HG03097 (cell line): ENCODE data around the gene WDFY4.

Experiments used
- ATAC-seq: cut with Tn5 transposase; IDR thresholded peaks from one replicate; pipeline ENCODE4 v1.9.1; 2021; ENCODE audit not compliant: unreplicated experiment, low FRiP score

Gene WDFY4

GRCh38 chr10:48683868-48684267, 805 bp upstream of the WDFY4 start:
- ATAC-seq: peak; percentile 30

GRCh38 chr10:48684463-48684791, 246 bp upstream of the WDFY4 start:
- ATAC-seq: peak; percentile 10

GRCh38 chr10:48685731-48686130, 1.1 kb downstream of the WDFY4 start:
- no peak for ATAC-seq

GRCh38 chr10:48690791-48691660, 6.4 kb downstream of the WDFY4 start:
- ATAC-seq: no peak

GRCh38 chr10:48691812-48692528, 7.3 kb downstream of the WDFY4 start:
- ATAC-seq: no peak

- no peak for ATAC-seq
Measured at GRCh38 chr10:48692748-48693147, 8.1 kb downstream of the WDFY4 start.

- no peak for ATAC-seq
Measured at GRCh38 chr10:48693206-48693605, 8.5 kb downstream of the WDFY4 start.

- ATAC-seq: no peak
Measured at GRCh38 chr10:48694371-48695030, 9.8 kb downstream of the WDFY4 start.

- no peak for ATAC-seq
Measured at GRCh38 chr10:48695636-48696534, 11.2 kb downstream of the WDFY4 start.

GRCh38 chr10:48696535-48696873, 11.8 kb downstream of the WDFY4 start:
- no peak for ATAC-seq

GRCh38 chr10:48697091-48697490, 12.4 kb downstream of the WDFY4 start:
- ATAC-seq: no peak

- ATAC-seq: no peak
Measured at GRCh38 chr10:48697821-48698764, 13.4 kb downstream of the WDFY4 start.

- ATAC-seq: no peak
Measured at GRCh38 chr10:48699011-48699627, 14.4 kb downstream of the WDFY4 start.

- no peak for ATAC-seq
Measured at GRCh38 chr10:48700071-48700470, 15.4 kb downstream of the WDFY4 start.

- ATAC-seq: no peak
Measured at GRCh38 chr10:48700493-48700892, 15.8 kb downstream of the WDFY4 start.

- ATAC-seq: no peak
Measured at GRCh38 chr10:48701139-48701901, 16.6 kb downstream of the WDFY4 start.

- ATAC-seq: no peak
Measured at GRCh38 chr10:48701941-48702340, 17.3 kb downstream of the WDFY4 start.

- no peak for ATAC-seq
Measured at GRCh38 chr10:48703531-48704122, 19.0 kb downstream of the WDFY4 start.
